Neural progenitor cell (in vitro differentiated cells): ENCODE results near the gene NIPAL3.

ENCODE experiments used
- EZH2phosphoT487 ChIP-seq: fragments of 200-600 bp; sonication (generic); IDR thresholded peaks from 2 replicates; pipeline ENCODE4 v1.6.1; 2017; ENCODE audit warnings: antibody characterized with exemption
- TF ChIP-seq, protein P1 (sequence below): fragments of 200-600 bp; sonication (generic); IDR thresholded peaks from 2 replicates; pipeline ENCODE4 v1.5.1; 2017; ENCODE audit warnings: antibody characterized with exemption, mild to moderate bottlenecking

DNA sequence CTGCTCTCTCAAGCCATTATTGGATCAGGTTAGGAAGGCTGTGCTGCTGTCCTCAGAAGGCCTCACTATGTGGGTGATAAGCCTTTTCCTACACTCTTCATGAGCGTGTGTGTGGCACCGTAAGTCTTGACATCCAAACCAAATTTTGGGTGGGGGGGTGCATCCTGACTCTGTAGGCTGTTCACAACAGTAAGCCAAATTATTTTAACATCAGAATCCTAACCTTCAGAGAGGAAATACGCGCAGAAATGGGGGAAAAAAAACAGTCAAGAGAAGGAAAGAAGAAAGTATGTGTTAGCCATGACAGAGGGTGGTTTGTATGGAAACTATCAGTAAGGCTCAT lies 23.0 kb upstream of the NIPAL3 start:
- TF ChIP-seq, protein P1, sequence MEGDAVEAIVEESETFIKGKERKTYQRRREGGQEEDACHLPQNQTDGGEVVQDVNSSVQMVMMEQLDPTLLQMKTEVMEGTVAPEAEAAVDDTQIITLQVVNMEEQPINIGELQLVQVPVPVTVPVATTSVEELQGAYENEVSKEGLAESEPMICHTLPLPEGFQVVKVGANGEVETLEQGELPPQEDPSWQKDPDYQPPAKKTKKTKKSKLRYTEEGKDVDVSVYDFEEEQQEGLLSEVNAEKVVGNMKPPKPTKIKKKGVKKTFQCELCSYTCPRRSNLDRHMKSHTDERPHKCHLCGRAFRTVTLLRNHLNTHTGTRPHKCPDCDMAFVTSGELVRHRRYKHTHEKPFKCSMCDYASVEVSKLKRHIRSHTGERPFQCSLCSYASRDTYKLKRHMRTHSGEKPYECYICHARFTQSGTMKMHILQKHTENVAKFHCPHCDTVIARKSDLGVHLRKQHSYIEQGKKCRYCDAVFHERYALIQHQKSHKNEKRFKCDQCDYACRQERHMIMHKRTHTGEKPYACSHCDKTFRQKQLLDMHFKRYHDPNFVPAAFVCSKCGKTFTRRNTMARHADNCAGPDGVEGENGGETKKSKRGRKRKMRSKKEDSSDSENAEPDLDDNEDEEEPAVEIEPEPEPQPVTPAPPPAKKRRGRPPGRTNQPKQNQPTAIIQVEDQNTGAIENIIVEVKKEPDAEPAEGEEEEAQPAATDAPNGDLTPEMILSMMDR, result no peak
- TF ChIP-seq EZH2phosphoT487, result no peak
